Hepatocyte (in vitro differentiated cells): ENCODE measurements around the gene ETHE1. TPM values are rescaled to one million over a fixed set of nuclear protein-coding genes. Genes with fewer than 3 reads are reported as not detected.

ENCODE experiments used
- DNase-seq: peaks from one replicate; pipeline ENCODE4 v3.0.0-alpha.2; 2016; ENCODE audit warnings: low spot score
- H2AFZ ChIP-seq: fragments of 200-600 bp; sonication (generic); 2 replicates; pipeline ENCODE4 v1.6.0; 2016; ENCODE audit warnings: antibody characterized with exemption, mild to moderate bottlenecking
- H3K27ac ChIP-seq: fragments of 200-600 bp; sonication (generic); 2 replicates; pipeline ENCODE4 v1.5.1; 2016; ENCODE audit warnings: mild to moderate bottlenecking
- H3K27me3 ChIP-seq: fragments of 200-600 bp; sonication (generic); 2 replicates; pipeline ENCODE4 v1.6.1; 2016
- H3K36me3 ChIP-seq: fragments of 200-600 bp; sonication (generic); replicated peaks from 2 replicates; pipeline ENCODE4 v1.5.1; 2016; ENCODE audit warnings: low read depth; ENCODE audit not compliant: insufficient read depth
- H3K4me1 ChIP-seq: fragments of 200-600 bp; sonication (generic); 2 replicates; pipeline ENCODE4 v1.5.1; 2016; ENCODE audit warnings: mild to moderate bottlenecking, moderate library complexity; ENCODE audit not compliant: insufficient read depth
- H3K4me2 ChIP-seq: fragments of 200-600 bp; sonication (generic); 2 replicates; pipeline ENCODE4 v1.6.0; 2016
- H3K4me3 ChIP-seq: fragments of 200-600 bp; sonication (generic); 2 replicates; pipeline ENCODE4 v1.5.1; 2016; ENCODE audit warnings: mild to moderate bottlenecking
- H3K79me2 ChIP-seq: fragments of 200-600 bp; sonication (generic); 2 replicates; pipeline ENCODE4 v1.6.0; 2017; ENCODE audit warnings: mild to moderate bottlenecking
- H3K9me2 ChIP-seq: fragments of 200-600 bp; sonication (generic); replicated peaks from 2 replicates; pipeline ENCODE4 v1.6.0; 2017; ENCODE audit warnings: mild to moderate bottlenecking; ENCODE audit not compliant: insufficient read depth
- H3K9me3 ChIP-seq: fragments of 200-600 bp; sonication (generic); 2 replicates; pipeline ENCODE4 v1.5.1; 2016; ENCODE audit warnings: low read depth, mild to moderate bottlenecking
- H4K20me1 ChIP-seq: fragments of 200-600 bp; sonication (generic); 2 replicates; pipeline ENCODE4 v1.6.0; 2016; ENCODE audit warnings: mild to moderate bottlenecking; ENCODE audit not compliant: insufficient read depth, poor library complexity, severe bottlenecking
- EZH2 ChIP-seq: fragments of 200-600 bp; sonication (generic); IDR thresholded peaks from 2 replicates; pipeline ENCODE4 v1.6.1; 2016; ENCODE audit warnings: antibody characterized with exemption, mild to moderate bottlenecking, borderline replicate concordance
- EZH2phosphoT487 ChIP-seq: fragments of 200-600 bp; sonication (generic); IDR thresholded peaks from one replicate; pipeline ENCODE4 v1.6.1; 2018; ENCODE audit warnings: antibody characterized with exemption, mild to moderate bottlenecking, low read depth, moderate library complexity; ENCODE audit not compliant: unreplicated experiment, severe bottlenecking
- WGBS: methylation state at CpG from one replicate; pipeline ENCODE4 v1.1.6; 2016; ENCODE audit warnings: low lambda C conversion rate; ENCODE audit errors: missing lambda C conversion rate; 5-methylcytosine and 5-hydroxymethylcytosine counted together
- polyA plus RNA-seq: library from polyadenylated mRNA; unstranded; fragments of >200 nt; fragmentation: Nextera tagmentation; extraction: Ambion mirVana; gene quantifications from 2 replicates; pipeline ENCODE4 v1.2.1, GENCODE V29; 2016
- total RNA-seq: library from RNA; depleted of rRNA; stranded (reverse); fragments of >200 nt; gene quantifications from 2 replicates; pipeline ENCODE4 v1.2.3, GENCODE V29; 2014
- TF ChIP-seq, protein P1 (sequence below): fragments of 200-600 bp; sonication (generic); IDR thresholded peaks from 2 replicates; pipeline ENCODE4 v1.5.1; 2016; ENCODE audit warnings: antibody characterized with exemption, mild to moderate bottlenecking; ENCODE audit not compliant: poor library complexity

The ETHE1 gene
- total and polyA plus RNA-seq, 2 experiments from 2014 or later, result 42.1 to 65.1 TPM

DNA sequence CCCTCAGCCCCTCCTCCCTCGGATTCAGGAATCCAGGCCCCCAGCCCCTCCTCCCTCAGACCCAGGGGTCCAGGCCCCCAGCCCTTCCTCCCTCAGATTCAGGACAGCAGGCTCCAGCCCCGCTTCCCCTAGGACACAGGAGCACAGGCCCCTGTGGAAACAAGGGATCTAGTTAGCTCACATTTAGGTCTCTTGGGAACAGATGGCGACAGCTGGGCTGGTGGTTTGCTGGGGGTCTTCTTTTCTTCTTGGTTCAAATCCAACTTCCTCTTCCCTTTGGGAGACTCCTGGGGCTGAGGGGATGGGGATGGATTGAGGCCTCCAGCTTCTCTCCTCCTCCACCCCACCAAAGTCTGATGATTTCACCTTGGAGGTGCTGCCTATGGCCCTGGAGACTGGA, 25.6 kb upstream of the ETHE1 start:
- no peaks in the 10 kb centered on the region for H3K27me3 ChIP-seq
- no peak overlapping the region for H3K4me2 ChIP-seq
- WGBS, result 100% methylated on average over 2 of the region's 3 CpGs
- no peak for TF ChIP-seq EZH2phosphoT487
- no peak for TF ChIP-seq EZH2
- TF ChIP-seq, protein P1, sequence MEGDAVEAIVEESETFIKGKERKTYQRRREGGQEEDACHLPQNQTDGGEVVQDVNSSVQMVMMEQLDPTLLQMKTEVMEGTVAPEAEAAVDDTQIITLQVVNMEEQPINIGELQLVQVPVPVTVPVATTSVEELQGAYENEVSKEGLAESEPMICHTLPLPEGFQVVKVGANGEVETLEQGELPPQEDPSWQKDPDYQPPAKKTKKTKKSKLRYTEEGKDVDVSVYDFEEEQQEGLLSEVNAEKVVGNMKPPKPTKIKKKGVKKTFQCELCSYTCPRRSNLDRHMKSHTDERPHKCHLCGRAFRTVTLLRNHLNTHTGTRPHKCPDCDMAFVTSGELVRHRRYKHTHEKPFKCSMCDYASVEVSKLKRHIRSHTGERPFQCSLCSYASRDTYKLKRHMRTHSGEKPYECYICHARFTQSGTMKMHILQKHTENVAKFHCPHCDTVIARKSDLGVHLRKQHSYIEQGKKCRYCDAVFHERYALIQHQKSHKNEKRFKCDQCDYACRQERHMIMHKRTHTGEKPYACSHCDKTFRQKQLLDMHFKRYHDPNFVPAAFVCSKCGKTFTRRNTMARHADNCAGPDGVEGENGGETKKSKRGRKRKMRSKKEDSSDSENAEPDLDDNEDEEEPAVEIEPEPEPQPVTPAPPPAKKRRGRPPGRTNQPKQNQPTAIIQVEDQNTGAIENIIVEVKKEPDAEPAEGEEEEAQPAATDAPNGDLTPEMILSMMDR, result no peak
- no peak overlapping the region for H3K4me3 ChIP-seq
- H3K4me1 ChIP-seq, result no peaks in the 10 kb centered on the region
- H3K9me2 ChIP-seq, result no peaks in the 10 kb centered on the region
- H3K79me2 ChIP-seq, result no peaks in the 10 kb centered on the region
- H3K9me3 ChIP-seq, result no peaks in the 10 kb centered on the region
- no peaks in the 10 kb centered on the region for H3K36me3 ChIP-seq
- no peak overlapping the region for H2AFZ ChIP-seq
- no peaks in the 10 kb centered on the region for H4K20me1 ChIP-seq
- H3K27ac ChIP-seq, result no peak overlapping the region
- no peak for DNase-seq

DNA sequence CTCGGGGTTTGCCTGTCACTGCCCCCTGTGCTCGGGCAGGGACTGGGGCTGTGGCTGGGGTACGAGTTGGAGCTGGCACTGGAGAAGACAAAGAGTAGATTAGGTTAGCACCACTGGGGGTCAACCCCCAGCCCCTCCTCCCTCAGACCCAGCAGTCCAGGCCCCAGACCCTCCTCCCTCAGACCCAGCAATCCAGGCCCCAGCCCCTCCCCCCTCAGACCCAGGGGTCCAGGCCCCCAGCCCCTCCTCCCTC, 25.1 kb upstream of the ETHE1 start:
- no peaks in the 10 kb centered on the region for H3K79me2 ChIP-seq
- WGBS, result 80% methylated on average over 1 of the region's 3 CpGs
- H3K4me1 ChIP-seq, result no peaks in the 10 kb centered on the region
- H4K20me1 ChIP-seq, result no peaks in the 10 kb centered on the region
- H3K27ac ChIP-seq, result no peak overlapping the region
- no peak overlapping the region for H3K4me3 ChIP-seq
- no peak for DNase-seq
- no peak overlapping the region for H3K4me2 ChIP-seq
- H3K9me3 ChIP-seq, result no peaks in the 10 kb centered on the region
- no peaks in the 10 kb centered on the region for H3K36me3 ChIP-seq
- no peak overlapping the region for H2AFZ ChIP-seq
- TF ChIP-seq EZH2, result no peak
- TF ChIP-seq, protein P1, result no peak
- no peak for TF ChIP-seq EZH2phosphoT487
- no peaks in the 10 kb centered on the region for H3K27me3 ChIP-seq
- H3K9me2 ChIP-seq, result no peaks in the 10 kb centered on the region

DNA sequence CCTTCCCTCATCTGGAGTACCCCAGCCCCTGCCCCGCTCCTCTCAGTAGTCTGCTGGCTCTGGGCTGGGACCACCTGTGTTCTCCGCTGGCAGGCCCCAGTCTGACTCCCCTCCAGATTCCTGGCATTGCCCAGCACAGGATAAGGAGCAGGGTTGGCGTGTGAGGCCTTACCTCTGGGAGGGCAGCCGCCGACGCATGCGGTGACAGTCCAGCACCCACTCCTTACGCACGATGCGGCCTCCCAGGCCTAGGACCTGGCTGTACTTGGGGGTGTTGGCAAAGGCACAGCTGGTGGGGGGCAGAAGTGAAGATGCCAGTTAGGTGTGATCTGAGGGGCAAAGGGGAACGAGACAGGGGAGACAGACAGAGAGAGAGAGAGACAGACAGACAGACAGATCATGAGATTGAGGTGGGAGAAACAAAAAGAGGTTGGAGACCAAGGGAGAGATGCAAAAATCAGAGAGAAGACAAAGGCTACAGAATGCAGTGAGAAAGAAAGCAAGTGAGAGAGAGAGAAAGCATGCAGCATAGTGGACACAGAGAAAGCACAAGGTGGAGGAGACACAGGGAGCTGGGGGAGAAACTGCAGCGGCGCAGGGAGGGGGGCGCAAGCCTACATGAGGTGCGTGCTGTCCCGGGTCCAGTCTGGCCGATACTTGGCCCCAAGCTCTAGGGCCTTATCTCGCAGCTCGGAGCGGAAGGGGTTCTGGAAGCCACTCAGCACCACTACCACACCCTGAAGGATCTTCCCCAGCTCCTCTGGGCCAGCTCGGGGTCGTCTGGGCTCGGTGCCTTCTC, 24.6 kb upstream of the ETHE1 start:
- 93% methylated on average over 23 of the region's 23 CpGs for WGBS
- no peaks in the 10 kb centered on the region for H3K9me2 ChIP-seq

More for the DNA sequence above, 24.6 kb upstream of the ETHE1 start:
- no peak overlapping the region for H3K4me3 ChIP-seq
- no peak overlapping the region for H3K4me2 ChIP-seq
- H2AFZ ChIP-seq, result no peak overlapping the region
- DNase-seq, result no peak
- H3K4me1 ChIP-seq, result no peaks in the 10 kb centered on the region
- no peaks in the 10 kb centered on the region for H3K27me3 ChIP-seq
- no peaks in the 10 kb centered on the region for H3K79me2 ChIP-seq
- TF ChIP-seq EZH2, result no peak
- no peak for TF ChIP-seq EZH2phosphoT487
- TF ChIP-seq, protein P1, result no peak
- no peak overlapping the region for H3K27ac ChIP-seq
- no peaks in the 10 kb centered on the region for H3K9me3 ChIP-seq
- H3K36me3 ChIP-seq, result no peaks in the 10 kb centered on the region
- H4K20me1 ChIP-seq, result no peaks in the 10 kb centered on the region
